Lower leg skin (tissue), 3 donors: ENCODE data around the gene ODAD2.

Source experiments
- CTCF ChIP-seq, 3 donors: fragments of 450-650 bp; IDR thresholded peaks; one replicate each; pipeline ENCODE4 v1.5.1; 2016; ENCODE audit warnings: antibody characterized with exemption in 3 of 3, mild to moderate bottlenecking in 3 of 3, moderate library complexity in 2 of 3
- POLR2A ChIP-seq, 2 donors: fragments of 450-650 bp; IDR thresholded peaks; one replicate each; pipeline ENCODE4 v1.6.1; 2016 to 2017; ENCODE audit warnings: antibody characterized with exemption in 2 of 2, mild to moderate bottlenecking in 1 of 2, moderate library complexity in 1 of 2

GRCh38 chr10:27822301-27822700 is 176.6 kb downstream of the ODAD2 start:
- TF ChIP-seq CTCF (IDR thresholded peaks at IDR 0.05) (no peak), POLR2A (IDR thresholded peaks at IDR 0.05) (no peak)
